ENCODE results near the gene GADD45G. TPM values are rescaled to one million over a fixed set of nuclear protein-coding genes. Genes with fewer than 3 reads are reported as not detected.
A peak's percentile ranks its signal among the peaks of the same experiment; 100 is the strongest.

Gene GADD45G
- total RNA-seq, 2 donors from 2014 or later: 14.3 to 15.1 TPM

DNA sequence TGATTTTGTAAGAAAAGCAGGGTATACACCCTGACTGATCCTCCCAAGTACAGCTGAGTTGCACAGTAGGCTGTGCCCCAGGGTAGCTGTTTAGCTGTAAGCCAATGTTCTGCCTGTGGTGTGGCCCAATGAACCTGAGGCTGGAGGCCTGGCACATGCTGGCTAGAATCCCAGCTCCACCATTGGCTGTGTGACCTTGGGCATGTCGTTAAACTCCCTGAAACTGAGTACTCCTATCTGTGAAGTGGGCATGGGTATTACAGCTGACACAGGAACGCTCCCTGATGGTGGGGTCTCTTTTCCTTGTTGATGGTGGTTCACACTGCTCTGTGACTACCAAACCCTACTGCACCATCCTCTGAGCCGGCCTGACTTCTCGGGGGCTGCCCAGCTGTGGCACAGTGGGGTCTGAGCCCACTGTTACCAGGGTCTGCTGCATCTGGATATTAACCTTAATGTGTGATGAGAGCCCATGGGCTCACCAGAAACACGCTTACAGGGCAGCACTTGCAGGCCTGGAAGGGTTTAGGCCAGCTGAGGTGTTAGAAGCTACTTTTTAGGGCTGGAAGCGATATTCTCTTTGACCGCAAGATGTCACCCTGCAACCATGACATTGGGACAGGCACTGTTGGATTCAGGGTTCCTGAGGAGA is 7.0 kb upstream of the GADD45G start:
- Mint-ChIP-seq H3K36me3 (ENCODE audit: low read depth) (no peaks in the 10 kb centered on the region), H3K27me3 (peaks cover 16% of the 10 kb centered on the region), H3K27ac (no peak overlapping the region), H3K4me3 (no peak overlapping the region), H3K4me1 (peaks cover 3% of the 10 kb centered on the region)
- ATAC-seq (peak; percentile 54), DNase-seq (peak in 2 of 3 donors; percentile 14 to 50)
- no peaks in the 10 kb centered on the region for H3K9me3 ChIP-seq (ENCODE audit: control insufficient read depth, low read length, poor library complexity, severe bottlenecking)

DNA sequence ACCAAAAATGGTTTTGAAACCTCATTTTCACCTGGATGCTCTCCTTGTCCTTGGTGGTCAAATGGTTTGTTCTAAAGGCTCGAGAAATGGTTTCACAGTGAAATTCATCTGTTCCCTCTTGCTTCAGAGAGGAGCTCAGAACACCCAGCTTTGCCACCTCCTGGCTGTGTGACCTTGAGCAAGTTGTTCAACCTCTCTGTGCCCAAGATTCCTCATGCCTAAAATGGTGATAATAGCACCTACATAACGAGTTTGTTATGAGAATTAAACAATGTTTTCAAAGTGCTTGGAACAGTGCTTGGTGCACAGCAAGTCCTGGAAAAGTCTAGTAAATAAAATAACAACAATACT is 6.5 kb upstream of the GADD45G start:
- H3K9me3 ChIP-seq (ENCODE audit: control insufficient read depth, low read length, poor library complexity, severe bottlenecking): no peaks in the 10 kb centered on the region
- no peak for ATAC-seq
- Mint-ChIP-seq H3K4me1 (peaks cover 7% of the 10 kb centered on the region), H3K36me3 (ENCODE audit: low read depth) (no peaks in the 10 kb centered on the region), H3K27me3 (peaks cover 11% of the 10 kb centered on the region), H3K4me3 (no peak overlapping the region), H3K27ac (no peak overlapping the region)
- DNase-seq: no peak

DNA sequence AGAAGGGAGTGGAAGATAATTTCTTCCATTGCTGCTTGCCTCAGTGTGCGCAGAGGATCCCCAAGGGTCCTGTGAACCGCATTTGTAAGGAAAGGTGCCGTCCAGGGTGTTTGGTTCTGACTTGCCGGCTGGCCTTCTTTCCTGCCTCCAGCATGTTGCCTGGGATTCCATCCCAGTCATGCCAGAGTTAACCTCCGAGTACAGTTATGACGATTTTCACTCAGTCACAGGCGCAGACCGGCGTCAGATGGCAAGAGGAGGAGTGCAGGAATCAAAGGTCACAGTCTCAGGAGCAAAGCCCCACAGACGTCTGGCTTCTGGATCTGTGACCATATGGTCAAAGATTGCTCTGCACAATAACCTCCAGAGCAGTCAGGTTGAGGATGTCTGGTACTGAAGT is 5.9 kb upstream of the GADD45G start:
- Mint-ChIP-seq H3K27ac (no peak overlapping the region), H3K27me3 (peaks cover 5% of the 10 kb centered on the region), H3K36me3 (ENCODE audit: low read depth) (no peaks in the 10 kb centered on the region), H3K4me1 (peaks cover 6% of the 10 kb centered on the region), H3K4me3 (no peak overlapping the region)
- H3K9me3 ChIP-seq (ENCODE audit: control insufficient read depth, low read length, poor library complexity, severe bottlenecking): no peaks in the 10 kb centered on the region
- DNase-seq (no peak), ATAC-seq (no peak)

DNA sequence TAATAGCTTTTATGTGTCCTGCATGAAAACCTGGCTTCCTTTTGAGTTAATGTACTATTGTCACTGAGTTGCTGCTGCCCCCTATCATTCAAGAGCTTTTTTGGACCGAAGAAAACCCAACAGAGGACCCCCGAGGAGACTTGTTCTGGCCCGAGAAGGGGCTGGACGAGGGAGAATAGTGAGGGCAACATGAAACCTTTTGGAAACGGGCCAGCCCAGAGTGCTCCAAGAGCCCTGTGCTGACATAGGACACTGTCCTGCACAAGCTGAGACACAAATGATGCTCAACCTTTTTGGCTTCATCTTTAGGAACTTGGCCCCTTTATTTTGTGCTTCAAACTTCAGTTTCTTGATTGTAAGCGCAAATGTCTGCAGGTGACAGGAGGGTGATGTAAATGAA is 4.0 kb upstream of the GADD45G start:
- ATAC-seq (no peak), DNase-seq (no peak)
- no peak overlapping the region for H3K4me3 Mint-ChIP-seq
- H3K36me3 Mint-ChIP-seq (ENCODE audit: low read depth): no peaks in the 10 kb centered on the region
- no peak overlapping the region for H3K27ac Mint-ChIP-seq
- no peaks in the 10 kb centered on the region for H3K27me3 Mint-ChIP-seq
- H3K4me1 Mint-ChIP-seq: peaks cover 14% of the 10 kb centered on the region
- H3K9me3 ChIP-seq (ENCODE audit: control insufficient read depth, low read length, poor library complexity, severe bottlenecking): no peaks in the 10 kb centered on the region

DNA sequence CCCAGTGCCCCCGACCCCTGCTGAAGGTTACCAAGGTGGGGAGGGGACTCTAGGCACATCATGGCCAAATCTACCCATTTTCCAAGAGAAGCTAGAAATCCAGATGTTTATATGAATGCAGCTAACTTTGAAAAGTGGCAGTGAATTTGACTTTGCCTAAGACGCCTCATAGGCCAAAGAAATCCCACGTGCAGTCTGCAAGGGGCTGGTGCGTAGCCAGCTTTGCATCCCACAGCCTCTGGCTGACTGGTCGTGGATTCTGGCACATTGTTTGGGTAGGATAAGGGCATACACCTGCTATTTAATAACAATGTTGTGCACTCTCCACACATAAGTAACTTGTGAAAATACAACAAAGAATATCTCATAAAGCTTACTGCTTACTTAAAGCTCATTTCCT is 3.5 kb upstream of the GADD45G start:
- no peak overlapping the region for H3K4me3 Mint-ChIP-seq
- no peaks in the 10 kb centered on the region for H3K36me3 Mint-ChIP-seq (ENCODE audit: low read depth)
- no peaks in the 10 kb centered on the region for H3K27me3 Mint-ChIP-seq
- H3K4me1 Mint-ChIP-seq: peaks cover 15% of the 10 kb centered on the region
- DNase-seq: no peak
- no peaks in the 10 kb centered on the region for H3K9me3 ChIP-seq (ENCODE audit: control insufficient read depth, low read length, poor library complexity, severe bottlenecking)
- no peak for ATAC-seq
- no peak overlapping the region for H3K27ac Mint-ChIP-seq

DNA sequence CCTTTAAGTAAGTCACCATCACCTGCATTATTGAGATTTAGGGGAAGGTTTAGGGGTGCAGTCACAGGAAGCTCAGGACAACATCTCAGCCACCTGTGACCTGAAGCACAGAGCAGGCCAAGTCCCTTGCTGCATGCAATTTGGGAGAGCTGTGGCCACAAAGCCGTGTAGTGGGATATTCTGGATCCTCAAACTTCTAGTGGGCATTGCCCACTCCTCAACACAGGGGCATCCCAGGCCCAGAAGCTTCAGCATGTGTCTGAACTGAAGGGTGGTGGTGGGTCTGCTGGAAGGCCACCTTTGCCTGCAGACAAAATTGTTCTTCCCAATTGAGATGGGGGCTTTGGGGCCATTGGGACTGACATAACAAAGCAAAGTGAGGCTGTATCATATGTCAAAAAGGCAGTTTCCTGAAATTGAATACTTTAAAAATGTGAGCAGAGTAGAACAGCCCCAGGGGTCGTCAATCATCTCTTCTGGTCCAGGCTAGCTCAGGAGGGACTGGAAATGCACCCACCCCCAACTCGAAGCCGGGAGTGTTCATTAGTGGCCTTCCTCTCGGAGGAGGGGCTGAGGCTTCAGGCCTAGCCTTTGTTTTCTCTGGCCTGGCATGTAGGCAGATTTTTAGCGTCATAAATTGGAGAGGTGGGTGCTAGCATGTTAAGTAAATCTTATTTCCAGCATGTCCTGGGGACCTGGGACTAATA is 2.8 kb upstream of the GADD45G start:
- no peak for ATAC-seq
- Mint-ChIP-seq H3K27me3 (no peaks in the 10 kb centered on the region), H3K4me1 (peaks cover 21% of the 10 kb centered on the region), H3K4me3 (peak overlapping the region; percentile 25), H3K27ac (peak overlapping the region; percentile 87), H3K36me3 (ENCODE audit: low read depth) (no peaks in the 10 kb centered on the region)
- DNase-seq: no peak
- H3K9me3 ChIP-seq (ENCODE audit: control insufficient read depth, low read length, poor library complexity, severe bottlenecking): no peaks in the 10 kb centered on the region

DNA sequence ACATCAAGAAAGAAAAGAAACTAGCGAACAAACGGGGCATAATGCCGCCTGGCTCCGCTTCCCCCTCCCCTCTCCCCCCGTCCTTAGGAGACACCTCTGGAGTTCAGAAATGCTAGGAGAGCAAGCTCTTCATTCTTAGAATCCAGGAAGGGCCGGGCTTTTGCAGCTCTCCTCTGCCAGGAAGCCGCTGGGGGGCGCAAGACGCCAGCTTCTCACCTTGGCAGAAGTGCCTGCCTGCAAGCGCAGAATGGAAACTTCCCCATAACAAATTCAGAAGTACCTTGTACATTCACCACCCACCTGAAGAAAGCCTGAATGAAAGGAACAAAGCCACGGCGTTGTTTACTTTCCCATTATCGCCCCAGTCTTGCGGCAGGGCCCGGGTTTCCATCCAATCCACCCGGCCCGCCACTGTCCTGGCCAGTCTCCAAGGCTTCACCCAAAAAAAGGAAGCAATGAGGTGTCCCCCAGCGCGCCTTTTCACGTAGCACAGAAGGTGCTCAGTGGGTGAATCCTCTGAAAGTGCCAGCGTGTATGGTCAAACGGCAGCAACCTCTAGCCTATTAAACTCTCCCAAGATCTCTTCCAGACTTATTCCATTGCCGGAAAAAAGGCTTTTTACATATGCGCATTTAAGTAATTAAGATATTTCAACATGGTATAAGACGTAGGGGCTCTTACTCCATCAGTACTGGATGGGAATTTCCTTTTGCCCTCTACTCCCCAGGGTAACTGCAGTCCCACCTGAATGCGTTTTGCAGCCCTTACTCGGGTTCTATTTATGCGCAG is 1.6 kb upstream of the GADD45G start:
- H3K4me3 Mint-ChIP-seq: peak overlapping the region; percentile 95
- DNase-seq (peak; percentile 73 to 87 (median 74)), ATAC-seq (peak; percentile 43)
- H3K27me3 Mint-ChIP-seq: no peaks in the 10 kb centered on the region
- H3K27ac Mint-ChIP-seq: peak overlapping the region; percentile 87
- H3K36me3 Mint-ChIP-seq (ENCODE audit: low read depth): no peaks in the 10 kb centered on the region
- no peaks in the 10 kb centered on the region for H3K9me3 ChIP-seq (ENCODE audit: control insufficient read depth, low read length, poor library complexity, severe bottlenecking)
- peaks cover 21% of the 10 kb centered on the region for H3K4me1 Mint-ChIP-seq

DNA sequence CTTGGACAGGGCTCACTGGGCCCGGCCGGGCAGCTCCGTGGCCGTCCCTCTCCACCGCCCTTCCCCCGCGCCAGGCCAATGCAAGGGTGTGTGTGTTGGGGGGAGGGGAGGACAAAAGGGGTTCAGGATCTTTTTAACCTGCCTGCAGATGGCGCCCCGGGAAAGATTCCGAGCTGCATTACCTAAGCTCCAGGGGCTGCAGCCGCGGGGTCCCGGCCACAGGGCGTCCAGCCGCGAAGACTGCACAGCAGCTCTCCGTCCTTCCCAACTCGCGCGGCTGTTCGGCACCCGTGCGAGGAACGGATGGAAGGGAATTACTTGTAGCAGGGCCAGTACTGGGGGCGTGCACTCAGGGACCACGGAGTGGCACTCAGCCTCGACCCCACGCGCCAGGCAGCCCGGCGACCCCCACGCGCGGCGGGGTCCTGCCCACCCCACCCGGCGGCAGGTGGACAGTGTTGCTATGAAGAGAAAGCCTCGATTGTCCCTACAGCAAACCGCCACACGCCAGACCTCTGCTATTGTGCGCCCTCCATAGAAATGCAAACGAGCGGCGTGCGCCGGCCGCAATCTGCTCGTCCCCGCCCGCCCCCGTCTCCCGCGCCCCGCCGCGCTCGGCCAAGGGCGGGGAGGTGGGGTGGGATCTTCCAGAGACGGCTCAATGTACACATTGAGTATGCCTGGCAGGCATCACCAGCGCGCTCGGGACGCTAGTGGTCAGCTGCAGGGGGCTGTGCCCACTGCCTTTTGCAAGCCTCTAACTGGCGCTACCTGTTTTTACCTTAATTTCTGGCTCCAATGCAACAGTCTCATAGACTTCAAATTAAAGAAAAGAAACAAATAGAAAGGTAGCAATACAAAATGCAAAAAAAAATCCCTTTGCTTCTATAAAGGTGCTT is 796 bp upstream of the GADD45G start:
- ATAC-seq: peak; percentile 8

DNA sequence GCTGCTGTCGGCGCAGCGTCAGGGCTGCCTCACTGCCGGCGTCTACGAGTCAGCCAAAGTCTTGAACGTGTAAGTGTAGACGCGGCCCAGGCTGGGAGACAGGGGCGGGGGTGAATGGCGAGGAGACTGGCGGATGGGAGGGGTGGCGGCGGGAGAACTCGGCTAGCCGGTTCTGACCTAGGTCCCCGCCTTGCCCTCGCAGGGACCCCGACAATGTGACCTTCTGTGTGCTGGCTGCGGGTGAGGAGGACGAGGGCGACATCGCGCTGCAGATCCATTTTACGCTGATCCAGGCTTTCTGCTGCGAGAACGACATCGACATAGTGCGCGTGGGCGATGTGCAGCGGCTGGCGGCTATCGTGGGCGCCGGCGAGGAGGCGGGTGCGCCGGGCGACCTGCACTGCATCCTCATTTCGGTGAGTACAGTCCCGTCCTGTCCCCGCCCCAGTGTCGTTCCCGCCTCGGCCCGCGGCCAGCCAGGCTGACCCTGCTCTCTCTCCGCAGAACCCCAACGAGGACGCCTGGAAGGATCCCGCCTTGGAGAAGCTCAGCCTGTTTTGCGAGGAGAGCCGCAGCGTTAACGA is 745 bp downstream of the GADD45G start:
- Mint-ChIP-seq H3K27me3 (no peaks in the 10 kb centered on the region), H3K4me1 (peaks cover 22% of the 10 kb centered on the region), H3K36me3 (ENCODE audit: low read depth) (no peaks in the 10 kb centered on the region), H3K4me3 (peak overlapping the region; percentile 95), H3K27ac (peak overlapping the region; percentile 91)
- DNase-seq: peak; percentile 30 to 42 (median 41)
- peak; percentile 42 for ATAC-seq
- no peaks in the 10 kb centered on the region for H3K9me3 ChIP-seq (ENCODE audit: control insufficient read depth, low read length, poor library complexity, severe bottlenecking)

More for the DNA sequence above, 796 bp upstream of the GADD45G start:
- peak; percentile 26 to 27 (median 27) for DNase-seq
- H3K4me1 Mint-ChIP-seq: peaks cover 21% of the 10 kb centered on the region
- no peaks in the 10 kb centered on the region for H3K36me3 Mint-ChIP-seq (ENCODE audit: low read depth)
- H3K27me3 Mint-ChIP-seq: no peaks in the 10 kb centered on the region
- peak overlapping the region; percentile 95 for H3K4me3 Mint-ChIP-seq
- peak overlapping the region; percentile 91 for H3K27ac Mint-ChIP-seq
- H3K9me3 ChIP-seq (ENCODE audit: control insufficient read depth, low read length, poor library complexity, severe bottlenecking): no peaks in the 10 kb centered on the region

DNA sequence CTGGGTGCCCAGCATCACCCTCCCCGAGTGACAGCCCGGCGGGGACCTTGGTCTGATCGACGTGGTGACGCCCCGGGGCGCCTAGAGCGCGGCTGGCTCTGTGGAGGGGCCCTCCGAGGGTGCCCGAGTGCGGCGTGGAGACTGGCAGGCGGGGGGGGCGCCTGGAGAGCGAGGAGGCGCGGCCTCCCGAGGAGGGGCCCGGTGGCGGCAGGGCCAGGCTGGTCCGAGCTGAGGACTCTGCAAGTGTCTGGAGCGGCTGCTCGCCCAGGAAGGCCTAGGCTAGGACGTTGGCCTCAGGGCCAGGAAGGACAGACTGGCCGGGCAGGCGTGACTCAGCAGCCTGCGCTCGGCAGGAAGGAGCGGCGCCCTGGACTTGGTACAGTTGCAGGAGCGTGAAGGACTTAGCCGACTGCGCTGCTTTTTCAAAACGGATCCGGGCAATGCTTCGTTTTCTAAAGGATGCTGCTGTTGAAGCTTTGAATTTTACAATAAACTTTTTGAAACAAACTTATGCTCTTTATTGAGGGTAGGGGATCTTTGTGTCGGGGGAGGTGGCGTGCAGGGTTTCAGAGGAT is 1.3 kb downstream of the GADD45G start:
- Mint-ChIP-seq H3K4me1 (peaks cover 23% of the 10 kb centered on the region), H3K36me3 (ENCODE audit: low read depth) (no peaks in the 10 kb centered on the region), H3K27me3 (no peaks in the 10 kb centered on the region), H3K27ac (peak overlapping the region; percentile 91), H3K4me3 (peak overlapping the region; percentile 95)
- peak; percentile 3 for ATAC-seq
- peak; percentile 23 to 36 (median 31) for DNase-seq
- no peaks in the 10 kb centered on the region for H3K9me3 ChIP-seq (ENCODE audit: control insufficient read depth, low read length, poor library complexity, severe bottlenecking)

DNA sequence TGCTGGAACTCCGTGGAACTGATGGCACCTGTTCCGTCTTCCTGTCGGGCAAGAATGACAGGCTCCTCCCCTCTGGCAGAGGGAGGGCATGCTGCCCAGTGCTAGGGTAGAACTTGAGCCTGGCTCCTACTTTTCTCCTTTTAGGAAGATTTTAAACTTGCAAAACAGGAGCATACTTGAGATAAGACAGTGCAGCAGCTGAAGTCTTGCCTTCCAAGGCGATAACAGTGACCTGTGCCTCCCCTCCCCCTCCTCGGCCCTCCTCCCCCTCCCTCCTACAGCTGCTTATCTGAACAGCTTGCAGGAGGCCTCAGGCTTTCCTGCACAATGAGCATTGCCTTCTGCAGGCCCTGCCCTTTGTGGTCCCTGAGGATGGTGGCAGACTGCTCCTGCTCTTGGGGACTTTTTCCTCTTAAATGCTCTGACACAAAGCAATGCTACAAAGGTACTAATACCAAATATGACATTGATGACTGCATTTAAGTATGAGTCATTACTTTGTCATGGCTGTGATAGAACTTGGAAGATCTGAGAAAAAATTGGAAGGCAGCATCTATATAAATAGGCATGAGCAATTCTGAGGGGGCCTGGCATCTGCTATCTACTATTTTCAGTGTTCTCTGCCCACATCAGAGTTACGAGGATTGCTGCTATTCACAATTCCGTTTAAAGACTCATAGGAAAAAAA is 2.0 kb downstream of the GADD45G start:
- H3K9me3 ChIP-seq (ENCODE audit: control insufficient read depth, low read length, poor library complexity, severe bottlenecking): no peaks in the 10 kb centered on the region
- Mint-ChIP-seq H3K27ac (peak overlapping the region; percentile 91), H3K4me3 (peak overlapping the region; percentile 95), H3K4me1 (peaks cover 23% of the 10 kb centered on the region), H3K36me3 (ENCODE audit: low read depth) (no peaks in the 10 kb centered on the region), H3K27me3 (no peaks in the 10 kb centered on the region)
- no peak for DNase-seq
- ATAC-seq: no peak

Measured in T-helper 17 cell (primary cell).